NT2/D1 (cell line): ENCODE results near the gene GALNT14.

Experiments used
- SUZ12 ChIP-seq: IDR thresholded peaks from 2 replicates; pipeline ENCODE4 v1.6.1; 2011; ENCODE audit not compliant: insufficient read length, insufficient read depth; ENCODE audit errors: extremely low read depth
- YY1 ChIP-seq: IDR thresholded peaks from 2 replicates; pipeline ENCODE4 v1.6.1; 2011; ENCODE audit not compliant: insufficient read length, insufficient read depth
- ZNF274 ChIP-seq: IDR thresholded peaks from 2 replicates; pipeline ENCODE4 v1.6.1; 2011; ENCODE audit warnings: mild to moderate bottlenecking, low read depth, low read length

DNA sequence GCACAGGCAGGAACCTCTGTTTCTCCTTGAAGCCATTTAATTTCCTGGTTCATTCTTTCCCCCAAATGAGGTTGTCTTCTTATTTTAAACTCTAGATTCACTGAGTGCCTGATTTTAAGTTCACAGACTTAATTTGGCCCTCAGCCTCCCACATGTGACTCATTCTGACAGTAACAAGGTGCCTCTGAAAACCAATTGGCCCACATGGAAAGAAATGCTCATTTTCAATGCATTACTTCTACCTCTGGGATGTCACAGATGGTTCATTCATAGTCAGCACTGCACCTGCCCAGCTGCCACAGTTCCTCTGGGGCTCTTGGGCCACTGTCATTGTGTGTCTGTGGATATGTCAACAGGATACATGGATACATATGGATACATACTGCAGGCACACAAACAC, 190.6 kb downstream of the GALNT14 start:
- TF ChIP-seq YY1 (no peak), ZNF274 (no peak), SUZ12 (no peak)
